DOHH2 (cell line): ENCODE results near the gene LRRTM4.

ENCODE experiments used
- H3F3A ChIP-seq: fragments of 200-600 bp; sonication (generic), shearing (Covaris generic); 2 replicates; pipeline ENCODE4 v1.6.0; 2016; ENCODE audit warnings: antibody characterized with exemption, mild to moderate bottlenecking; ENCODE audit not compliant: control insufficient read depth, insufficient read depth
- H3K27ac ChIP-seq: fragments of 200-600 bp; sonication (generic); 2 replicates; pipeline ENCODE4 v1.5.1; 2014; ENCODE audit warnings: low read depth, mild to moderate bottlenecking, low read length, moderate library complexity
- H3K27me3 ChIP-seq: fragments of 200-600 bp; sonication (generic); 2 replicates; pipeline ENCODE4 v1.6.1; 2014; ENCODE audit warnings: mild to moderate bottlenecking, low read length, mixed read lengths; ENCODE audit not compliant: control insufficient read depth
- H3K36me3 ChIP-seq: fragments of 200-600 bp; sonication (generic); 2 replicates; pipeline ENCODE4 v1.6.1; 2014; ENCODE audit warnings: mild to moderate bottlenecking, low read length, moderate library complexity, mixed read lengths; ENCODE audit not compliant: control insufficient read depth
- H3K4me1 ChIP-seq: fragments of 200-600 bp; sonication (generic); 2 replicates; pipeline ENCODE4 v1.6.1; 2014; ENCODE audit warnings: mild to moderate bottlenecking, low read length, mixed read lengths; ENCODE audit not compliant: control insufficient read depth
- H3K4me2 ChIP-seq: fragments of 200-600 bp; sonication (generic); 2 replicates; pipeline ENCODE4 v1.6.0; 2014; ENCODE audit warnings: mild to moderate bottlenecking, low read length, moderate library complexity
- H3K4me3 ChIP-seq: fragments of 200-600 bp; sonication (generic); 2 replicates; pipeline ENCODE4 v1.5.1; 2014; ENCODE audit warnings: mild to moderate bottlenecking, low read length, mixed read lengths
- H3K79me2 ChIP-seq: fragments of 200-600 bp; sonication (generic); 2 replicates; pipeline ENCODE4 v1.6.1; 2014; ENCODE audit warnings: mild to moderate bottlenecking, low read length, mixed read lengths; ENCODE audit not compliant: control insufficient read depth
- H3K9me2 ChIP-seq: fragments of 200-600 bp; sonication (generic); replicated peaks from 2 replicates; pipeline ENCODE4 v1.6.1; 2014; ENCODE audit warnings: mild to moderate bottlenecking, low read length, mixed read lengths; ENCODE audit not compliant: control insufficient read depth
- H3K9me3 ChIP-seq: fragments of 200-600 bp; sonication (generic); 2 replicates; pipeline ENCODE4 v1.6.1; 2014; ENCODE audit warnings: antibody characterized with exemption, low read length, mixed read lengths; ENCODE audit not compliant: control insufficient read depth, insufficient read depth
- H4K20me1 ChIP-seq: fragments of 200-600 bp; sonication (generic); 2 replicates; pipeline ENCODE4 v1.6.0; 2014; ENCODE audit warnings: low read depth, mild to moderate bottlenecking, antibody characterized with exemption, low read length, moderate library complexity; ENCODE audit not compliant: control insufficient read depth, insufficient read depth
- CTCF ChIP-seq: fragments of 200-600 bp; sonication (generic); IDR thresholded peaks from one replicate; pipeline ENCODE4 v1.5.1; 2014; ENCODE audit warnings: antibody characterized with exemption, mild to moderate bottlenecking, low read depth, low read length; ENCODE audit not compliant: poor library complexity, severe bottlenecking
- EZH2phosphoT487 ChIP-seq: fragments of 200-600 bp; sonication (generic); IDR thresholded peaks from 2 replicates; pipeline ENCODE4 v1.6.1; 2017; ENCODE audit warnings: borderline replicate concordance, mild to moderate bottlenecking, antibody characterized with exemption, low read length, moderate library complexity, mixed read lengths

Gene LRRTM4

GRCh38 chr2:77028032-77028600, 494.1 kb downstream of the LRRTM4 start:
- no peaks in the 10 kb centered on the region for H3K36me3 ChIP-seq
- no peak overlapping the region for H3K27ac ChIP-seq
- no peaks in the 10 kb centered on the region for H3K27me3 ChIP-seq
- no peaks in the 10 kb centered on the region for H3F3A ChIP-seq
- H3K9me3 ChIP-seq: peaks cover 6% of the 10 kb centered on the region
- no peaks in the 10 kb centered on the region for H3K4me1 ChIP-seq
- TF ChIP-seq CTCF: no peak
- TF ChIP-seq EZH2phosphoT487: no peak
- H3K79me2 ChIP-seq: no peaks in the 10 kb centered on the region
- H4K20me1 ChIP-seq: no peaks in the 10 kb centered on the region
- H3K4me2 ChIP-seq: no peak overlapping the region
- H3K4me3 ChIP-seq: no peak overlapping the region
- no peaks in the 10 kb centered on the region for H3K9me2 ChIP-seq

GRCh38 chr2:77025714-77026113, 496.5 kb downstream of the LRRTM4 start:
- no peaks in the 10 kb centered on the region for H3K4me1 ChIP-seq
- TF ChIP-seq CTCF: no peak
- no peak for TF ChIP-seq EZH2phosphoT487
- H3K36me3 ChIP-seq: no peaks in the 10 kb centered on the region
- no peaks in the 10 kb centered on the region for H3F3A ChIP-seq
- no peak overlapping the region for H3K4me2 ChIP-seq
- no peaks in the 10 kb centered on the region for H4K20me1 ChIP-seq
- H3K9me2 ChIP-seq: no peaks in the 10 kb centered on the region
- H3K27me3 ChIP-seq: no peaks in the 10 kb centered on the region
- H3K79me2 ChIP-seq: no peaks in the 10 kb centered on the region
- H3K9me3 ChIP-seq: peaks cover 13% of the 10 kb centered on the region
- H3K27ac ChIP-seq: no peak overlapping the region
- H3K4me3 ChIP-seq: no peak overlapping the region

- H4K20me1 ChIP-seq: no peaks in the 10 kb centered on the region
- no peak overlapping the region for H3K4me2 ChIP-seq
- H3K27me3 ChIP-seq: no peaks in the 10 kb centered on the region
- no peak overlapping the region for H3K27ac ChIP-seq
- no peaks in the 10 kb centered on the region for H3K79me2 ChIP-seq
- H3K36me3 ChIP-seq: peaks cover 6% of the 10 kb centered on the region
- H3K9me2 ChIP-seq: no peaks in the 10 kb centered on the region
- peaks cover 20% of the 10 kb centered on the region for H3K4me1 ChIP-seq
- H3K4me3 ChIP-seq: no peak overlapping the region
- H3F3A ChIP-seq: peaks cover 4% of the 10 kb centered on the region; the same call in 1 of the 2 replicates
- H3K9me3 ChIP-seq: peaks cover 19% of the 10 kb centered on the region
- TF ChIP-seq EZH2phosphoT487 (no peak), CTCF (no peak)
Measured at GRCh38 chr2:77021161-77021560, 501.0 kb downstream of the LRRTM4 start.
